Hepatic stellate cell (primary cell): ENCODE data around the gene SCGB1D1.

Experiments
- DNase-seq: peaks from one replicate; pipeline ENCODE4 v3.0.0; 2011; ENCODE audit warnings: low spot score

SCGB1D1 gene

DNA sequence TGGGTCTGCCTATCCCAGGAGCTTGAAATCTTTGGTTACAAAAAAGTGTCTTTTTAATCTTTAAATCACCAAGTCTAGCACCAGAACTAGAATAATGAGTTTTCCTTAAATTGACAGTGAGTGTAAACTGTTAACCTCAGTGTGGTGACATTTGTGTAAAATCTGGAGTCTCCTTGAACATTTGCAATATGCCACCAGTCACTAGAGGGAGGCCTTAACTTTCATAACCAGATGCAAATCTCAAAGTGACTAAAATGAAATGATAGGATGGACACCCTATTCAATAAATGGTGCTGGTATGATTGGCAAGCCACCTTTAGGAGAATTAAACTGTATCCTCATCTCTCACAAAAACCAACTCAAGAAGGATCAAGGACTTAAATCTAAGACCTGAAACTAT, 43.7 kb downstream of the SCGB1D1 start:
- no peak for DNase-seq

DNA sequence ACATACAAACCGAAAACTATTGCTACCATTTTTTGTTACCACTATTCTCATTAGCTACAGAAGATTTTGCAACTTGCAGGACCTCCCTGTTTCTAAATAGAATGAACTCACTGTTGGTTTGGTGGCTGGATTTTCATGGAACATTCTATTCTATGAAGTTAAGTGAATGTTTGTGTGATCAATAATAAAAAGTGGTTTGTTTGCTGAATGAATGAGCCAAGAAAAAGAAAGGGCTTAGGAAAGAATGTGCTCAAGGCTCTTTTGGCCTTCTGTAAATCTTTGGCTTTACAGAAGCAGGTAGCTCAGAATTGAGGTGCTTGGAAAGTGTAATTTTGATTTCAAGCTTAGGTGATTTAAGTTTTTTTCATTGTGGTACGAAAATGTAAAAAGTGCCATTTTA, 46.2 kb downstream of the SCGB1D1 start:
- no peak for DNase-seq

DNA sequence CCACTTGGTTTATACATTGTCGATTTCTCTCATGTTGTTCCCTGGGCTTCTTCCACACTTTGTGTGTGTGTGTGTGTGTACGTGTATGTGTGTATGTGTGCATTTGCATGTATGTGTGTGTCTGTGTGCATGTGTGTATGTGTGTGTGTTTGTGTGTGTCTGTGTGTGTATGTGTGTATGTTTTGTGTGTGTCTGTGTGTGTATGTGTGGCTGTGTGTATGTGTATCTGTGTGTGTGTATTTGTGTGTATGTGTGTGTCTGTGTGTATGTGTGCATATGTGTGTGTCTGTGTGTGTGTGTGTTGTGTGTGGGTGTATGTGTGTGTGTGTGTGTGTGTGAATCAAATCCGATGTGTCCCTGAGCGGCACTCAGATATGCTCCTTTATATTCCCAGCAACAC, 47.5 kb downstream of the SCGB1D1 start:
- DNase-seq, result no peak

DNA sequence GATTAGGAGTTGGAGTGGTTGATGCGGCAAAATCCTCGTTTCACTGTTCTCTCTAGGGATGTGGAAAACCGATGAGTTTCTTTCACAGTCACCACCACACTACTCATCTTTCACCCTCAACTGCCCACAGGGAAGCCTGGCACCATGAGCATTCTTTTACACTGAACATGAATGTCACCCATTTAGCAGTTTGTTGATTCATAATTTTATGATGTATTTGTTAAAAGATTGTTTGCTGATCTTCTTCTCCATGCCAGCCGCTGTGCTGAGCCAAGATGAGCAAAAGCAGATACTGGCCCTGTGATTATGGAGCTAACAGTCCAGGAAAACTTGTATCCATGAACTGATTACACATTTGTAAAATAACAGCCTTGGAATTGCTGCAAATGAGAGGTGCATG, 48.1 kb downstream of the SCGB1D1 start:
- no peak for DNase-seq

DNA sequence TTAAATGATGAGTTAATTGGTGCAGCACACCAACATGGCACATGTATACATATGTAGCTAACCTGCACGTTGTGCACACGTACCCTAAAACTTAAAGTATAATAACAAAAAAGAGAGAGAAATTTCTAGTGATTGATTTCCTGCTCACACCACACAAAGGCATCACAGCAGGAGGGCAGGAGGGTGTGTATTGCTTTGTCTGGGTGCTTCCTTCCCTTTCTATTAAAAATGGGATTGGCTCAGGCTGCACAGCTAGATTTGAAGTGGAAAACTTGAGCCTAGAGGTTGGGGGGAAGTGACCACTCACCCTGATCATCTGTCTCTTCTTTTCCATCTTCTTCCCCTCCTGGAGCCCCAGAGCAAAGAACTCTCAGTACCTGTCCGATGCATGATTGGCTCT, 51.1 kb downstream of the SCGB1D1 start:
- DNase-seq, result no peak

DNA sequence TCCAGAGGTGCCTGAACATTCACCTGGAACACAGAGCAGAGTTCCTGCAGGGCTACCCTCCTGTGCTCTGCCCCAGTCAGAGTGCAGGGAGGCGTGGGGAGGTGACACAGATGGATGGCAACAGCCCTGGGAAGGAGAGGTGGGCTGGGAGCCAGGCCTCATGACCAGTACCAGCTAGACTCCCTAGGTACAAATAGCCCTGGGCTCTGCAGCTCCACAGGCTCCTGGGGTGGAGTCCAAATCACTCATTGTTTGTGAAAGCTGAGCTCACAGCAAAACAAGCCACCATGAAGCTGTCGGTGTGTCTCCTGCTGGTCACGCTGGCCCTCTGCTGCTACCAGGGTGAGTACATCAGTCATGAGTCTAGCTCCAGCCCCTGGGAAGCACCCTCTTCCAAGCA, 52.0 kb downstream of the SCGB1D1 start, which contains the start of gene SCGB1D2:
Gene SCGB1D2, plus strand, starts transcription at position 219 of the 400 bp plus-strand sequence. Its CDS starts 69 bp downstream, at position 288.
- DNase-seq, result no peak
